Calu3 (cell line): Measurements from ENCODE around the gene SEMA5A. TPM values are rescaled to one million over a fixed set of nuclear protein-coding genes. Genes with fewer than 3 reads are reported as not detected.

Experiments used
- BruUV-seq: library from RNA; stranded (reverse); fragments of 400-500 nt; replicated peaks from 2 replicates; lab custom pipeline; 2021; lab: Mats Ljungman, UMichigan
- CTCF ChIA-PET: fragments of 300-600 bp; sonication (Branson Sonifier 250); formaldehyde crosslinking; loops from one replicate; lab custom pipeline; 2022; ENCODE audit warnings: antibody characterized with exemption; lab: Charles Lee
- DNase-seq: peaks from one replicate; pipeline ENCODE4 v3.0.0; 2022
- H3K27ac Mint-ChIP-seq: one replicate; pipeline ENCODE4 v1.8.0; 2022; ENCODE audit warnings: mixed read lengths; ENCODE audit not compliant: unreplicated experiment
- H3K27me3 Mint-ChIP-seq: one replicate; pipeline ENCODE4 v1.8.0; 2022; ENCODE audit warnings: mixed read lengths; ENCODE audit not compliant: unreplicated experiment
- H3K36me3 Mint-ChIP-seq: one replicate; pipeline ENCODE4 v1.8.0; 2022; ENCODE audit warnings: mild to moderate bottlenecking, moderate library complexity, mixed read lengths; ENCODE audit not compliant: insufficient read depth, unreplicated experiment
- H3K4me1 Mint-ChIP-seq: one replicate; pipeline ENCODE4 v1.8.0; 2022; ENCODE audit warnings: mild to moderate bottlenecking, low read depth, mixed read lengths; ENCODE audit not compliant: unreplicated experiment
- H3K4me3 Mint-ChIP-seq: one replicate; pipeline ENCODE4 v1.8.0; 2022; ENCODE audit warnings: mild to moderate bottlenecking, low read depth, moderate library complexity, mixed read lengths; ENCODE audit not compliant: unreplicated experiment
- H3K9me3 Mint-ChIP-seq: one replicate; pipeline ENCODE4 v1.8.0; 2022; ENCODE audit warnings: low read depth, mixed read lengths; ENCODE audit not compliant: unreplicated experiment
- intact Hi-C: fragments of 100-400 bp; cut with micrococcal nuclease; formaldehyde crosslinking; loops from one replicate; pipeline ENCODE4 v1.10.0; 2022; ENCODE audit not compliant: unreplicated experiment
- total RNA-seq: library from RNA; stranded (reverse); gene quantifications from 2 replicates; pipeline ENCODE4 v1.2.3, GENCODE V29; 2022
- TF ChIP-seq, protein P1 (sequence below): fragments of 200-600 bp; IDR thresholded peaks from one replicate; pipeline ENCODE4 v1.8.0; 2022; ENCODE audit warnings: antibody characterized with exemption; ENCODE audit not compliant: unreplicated experiment

SEMA5A gene
- total RNA-seq, 1 experiment from 2014 or later, result 0.52 TPM

DNA sequence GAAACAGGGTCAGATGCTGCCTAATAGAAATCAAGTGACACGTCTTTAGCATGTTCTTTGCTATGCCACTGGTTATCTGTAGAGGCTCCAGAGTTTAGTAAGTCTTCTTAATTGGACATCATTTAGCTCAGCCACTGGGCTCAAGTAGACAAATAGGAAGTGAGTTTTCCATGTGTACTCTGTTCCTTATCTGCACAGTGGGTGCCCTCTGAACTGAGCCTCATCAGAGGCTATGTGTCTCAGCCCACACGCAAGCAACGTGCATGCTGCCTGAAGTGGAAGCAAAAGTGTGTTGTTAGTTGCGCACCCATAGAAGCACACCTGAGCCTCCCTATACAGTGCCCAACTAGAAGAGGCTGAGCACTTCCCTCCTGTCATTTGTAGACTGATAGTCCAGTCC is 134.7 kb downstream of the SEMA5A start:
- Mint-ChIP-seq H3K36me3 (no peaks in the 10 kb centered on the region), H3K4me1 (no peaks in the 10 kb centered on the region), H3K27ac (no peak overlapping the region), H3K4me3 (no peak overlapping the region), H3K27me3 (no peaks in the 10 kb centered on the region), H3K9me3 (peaks cover 12% of the 10 kb centered on the region)
- BruUV-seq, result no TSS peak
- CTCF ChIA-PET, result no interaction called here
- intact Hi-C loops, result no loop called here
- TF ChIP-seq, protein P1, sequence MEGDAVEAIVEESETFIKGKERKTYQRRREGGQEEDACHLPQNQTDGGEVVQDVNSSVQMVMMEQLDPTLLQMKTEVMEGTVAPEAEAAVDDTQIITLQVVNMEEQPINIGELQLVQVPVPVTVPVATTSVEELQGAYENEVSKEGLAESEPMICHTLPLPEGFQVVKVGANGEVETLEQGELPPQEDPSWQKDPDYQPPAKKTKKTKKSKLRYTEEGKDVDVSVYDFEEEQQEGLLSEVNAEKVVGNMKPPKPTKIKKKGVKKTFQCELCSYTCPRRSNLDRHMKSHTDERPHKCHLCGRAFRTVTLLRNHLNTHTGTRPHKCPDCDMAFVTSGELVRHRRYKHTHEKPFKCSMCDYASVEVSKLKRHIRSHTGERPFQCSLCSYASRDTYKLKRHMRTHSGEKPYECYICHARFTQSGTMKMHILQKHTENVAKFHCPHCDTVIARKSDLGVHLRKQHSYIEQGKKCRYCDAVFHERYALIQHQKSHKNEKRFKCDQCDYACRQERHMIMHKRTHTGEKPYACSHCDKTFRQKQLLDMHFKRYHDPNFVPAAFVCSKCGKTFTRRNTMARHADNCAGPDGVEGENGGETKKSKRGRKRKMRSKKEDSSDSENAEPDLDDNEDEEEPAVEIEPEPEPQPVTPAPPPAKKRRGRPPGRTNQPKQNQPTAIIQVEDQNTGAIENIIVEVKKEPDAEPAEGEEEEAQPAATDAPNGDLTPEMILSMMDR, result no peak
- DNase-seq, result no peak

DNA sequence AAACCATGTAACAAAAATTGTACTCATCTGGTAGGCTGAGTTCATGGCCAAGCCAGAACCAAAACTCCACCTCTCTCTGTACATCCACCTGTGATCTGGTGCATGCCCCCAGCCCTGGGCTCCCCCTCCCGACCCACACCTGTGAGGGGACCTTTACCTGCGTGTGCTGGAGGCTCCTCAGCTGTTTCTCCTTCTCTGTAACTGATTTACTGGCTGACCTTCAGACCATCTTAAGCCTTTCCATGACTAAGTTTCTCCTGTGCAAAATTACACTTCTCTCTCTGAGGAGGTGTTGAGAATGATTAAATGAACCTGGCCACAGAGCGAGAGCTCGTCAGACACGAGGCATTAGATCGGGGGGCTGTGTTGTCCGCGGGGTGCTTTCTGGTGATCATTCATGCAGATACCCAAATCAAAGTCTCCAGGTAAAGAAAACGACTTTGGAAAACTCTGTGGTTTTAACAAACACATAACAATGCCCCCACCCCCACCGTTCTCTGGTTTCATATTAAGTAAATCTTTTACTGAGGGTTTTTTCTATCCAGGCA is 136.4 kb downstream of the SEMA5A start:
- TF ChIP-seq, protein P1, result no peak
- Mint-ChIP-seq H3K36me3 (no peaks in the 10 kb centered on the region), H3K9me3 (peaks cover 11% of the 10 kb centered on the region), H3K27me3 (no peaks in the 10 kb centered on the region), H3K4me3 (peak overlapping the region; percentile 14), H3K4me1 (no peaks in the 10 kb centered on the region), H3K27ac (no peak overlapping the region)
- no TSS peak for BruUV-seq
- DNase-seq, result no peak
- intact Hi-C loops, result no loop called here
- CTCF ChIA-PET, result no interaction called here

DNA sequence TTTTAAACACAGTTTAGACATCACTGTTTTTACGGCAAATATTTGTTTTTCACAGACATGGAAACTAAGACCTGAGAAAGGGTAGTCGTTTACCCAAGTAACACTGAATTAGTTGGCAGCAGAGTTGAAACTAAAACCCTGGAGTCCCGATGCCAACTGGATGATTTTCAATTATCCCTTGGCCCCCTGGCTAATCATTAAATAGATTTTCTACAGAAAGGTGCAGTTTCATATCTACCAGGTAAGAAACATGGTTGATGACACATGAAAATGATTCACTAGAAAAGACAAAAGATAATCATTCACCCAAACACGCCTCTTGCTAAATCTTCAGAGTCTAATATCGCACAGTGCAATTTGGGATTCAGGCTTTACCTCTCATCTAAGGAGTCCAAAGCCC is 136.9 kb downstream of the SEMA5A start:
- CTCF ChIA-PET, result no interaction called here
- no peak for DNase-seq

DNA sequence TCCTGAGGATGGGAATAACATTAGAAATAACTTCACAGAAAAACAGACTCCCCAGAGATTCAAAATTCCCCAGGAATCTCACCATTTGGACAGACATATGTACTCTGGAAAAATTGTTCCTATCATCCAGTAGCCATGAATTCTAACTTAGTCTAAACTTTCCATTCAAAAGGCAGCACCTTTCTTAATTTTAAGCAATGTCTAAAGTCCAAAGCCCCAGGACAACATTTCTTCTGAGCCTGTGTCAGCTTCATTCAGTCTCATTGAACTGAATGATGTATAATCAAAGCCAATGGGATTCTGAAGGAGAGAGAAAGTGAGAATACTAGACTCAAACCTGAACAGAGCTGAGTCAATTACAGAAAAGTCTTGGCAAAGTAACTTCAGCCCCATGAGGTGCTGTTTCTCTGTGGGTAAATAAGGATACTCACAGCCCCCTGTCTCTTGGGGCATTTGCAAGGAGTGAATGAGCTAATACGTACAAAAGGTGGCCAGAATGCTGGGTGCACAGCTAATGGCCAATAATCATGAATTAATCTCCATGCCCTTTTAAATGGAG is 140.6 kb downstream of the SEMA5A start:
- TF ChIP-seq, protein P1, result no peak
- BruUV-seq, result no TSS peak
- CTCF ChIA-PET, result no interaction called here
- H3K27me3 Mint-ChIP-seq, result no peaks in the 10 kb centered on the region
- H3K9me3 Mint-ChIP-seq, result peaks cover 15% of the 10 kb centered on the region
- H3K27ac Mint-ChIP-seq, result no peak overlapping the region
- intact Hi-C loops, result no loop called here
- no peak overlapping the region for H3K4me3 Mint-ChIP-seq
- DNase-seq, result no peak
- no peaks in the 10 kb centered on the region for H3K4me1 Mint-ChIP-seq
- no peaks in the 10 kb centered on the region for H3K36me3 Mint-ChIP-seq

More for the DNA sequence above, 136.9 kb downstream of the SEMA5A start:
- H3K27ac Mint-ChIP-seq, result no peak overlapping the region
- H3K27me3 Mint-ChIP-seq, result no peaks in the 10 kb centered on the region
- intact Hi-C loops, result no loop called here
- H3K9me3 Mint-ChIP-seq, result peaks cover 8% of the 10 kb centered on the region
- H3K36me3 Mint-ChIP-seq, result no peaks in the 10 kb centered on the region
- TF ChIP-seq, protein P1, result no peak
- H3K4me3 Mint-ChIP-seq, result no peak overlapping the region
- no TSS peak for BruUV-seq
- H3K4me1 Mint-ChIP-seq, result no peaks in the 10 kb centered on the region
